Osteocyte (in vitro differentiated cells): ENCODE results near the gene RUNX2. TPM values are rescaled to one million over a fixed set of nuclear protein-coding genes. Genes with fewer than 3 reads are reported as not detected.

Experiments
- DNase-seq: peaks from one replicate; pipeline ENCODE4 v3.0.0; 2021; ENCODE audit warnings: mixed read lengths; ENCODE audit not compliant: unreplicated experiment; ENCODE audit errors: extremely low spot score
- H3K27ac Mint-ChIP-seq: one replicate; pipeline ENCODE4 v1.8.0; 2021; ENCODE audit warnings: mild to moderate bottlenecking, mixed read lengths; ENCODE audit not compliant: unreplicated experiment
- H3K27me3 Mint-ChIP-seq: one replicate; pipeline ENCODE4 v1.8.0; 2021; ENCODE audit warnings: mixed read lengths; ENCODE audit not compliant: unreplicated experiment
- H3K36me3 Mint-ChIP-seq: one replicate; pipeline ENCODE4 v1.8.0; 2021; ENCODE audit warnings: mixed read lengths; ENCODE audit not compliant: unreplicated experiment
- H3K4me1 Mint-ChIP-seq: one replicate; pipeline ENCODE4 v1.8.0; 2021; ENCODE audit warnings: mixed read lengths; ENCODE audit not compliant: unreplicated experiment
- H3K4me3 Mint-ChIP-seq: one replicate; pipeline ENCODE4 v1.8.0; 2021; ENCODE audit warnings: mild to moderate bottlenecking, moderate library complexity, mixed read lengths; ENCODE audit not compliant: unreplicated experiment
- H3K9me3 Mint-ChIP-seq: one replicate; pipeline ENCODE4 v1.8.0; 2021; ENCODE audit warnings: mixed read lengths; ENCODE audit not compliant: unreplicated experiment
- total RNA-seq: library from RNA; stranded (reverse); gene quantifications from 2 replicates; pipeline ENCODE4 v1.2.1, GENCODE V29; 2021
- TF ChIP-seq, protein P1 (sequence below): fragments of 200-600 bp; sonication (generic); IDR thresholded peaks from 2 replicates; pipeline ENCODE4 v1.5.0; 2021; ENCODE audit warnings: antibody characterized with exemption, mild to moderate bottlenecking, moderate library complexity

RUNX2 gene
- total RNA-seq, 1 donor from 2014 or later = 28.1 TPM

DNA sequence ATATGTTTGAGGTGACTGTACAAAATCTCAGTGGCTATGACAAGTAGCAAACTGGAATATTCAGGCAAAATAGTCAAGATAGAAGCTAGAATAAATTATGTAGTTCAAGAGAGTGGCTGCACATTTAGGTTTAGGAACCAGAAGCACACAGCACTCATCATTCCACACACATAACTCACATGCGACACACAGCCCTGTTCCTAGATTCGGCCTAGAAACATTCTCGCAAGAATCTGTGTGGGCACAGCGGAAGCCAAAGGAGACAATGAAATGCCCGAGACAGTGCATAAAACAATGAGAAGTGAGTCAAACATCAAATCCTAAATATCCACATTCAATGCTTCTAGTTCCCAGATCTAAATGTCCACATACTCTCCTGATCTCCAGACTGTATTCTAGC is 59.1 kb downstream of the RUNX2 start:
- TF ChIP-seq, protein P1, sequence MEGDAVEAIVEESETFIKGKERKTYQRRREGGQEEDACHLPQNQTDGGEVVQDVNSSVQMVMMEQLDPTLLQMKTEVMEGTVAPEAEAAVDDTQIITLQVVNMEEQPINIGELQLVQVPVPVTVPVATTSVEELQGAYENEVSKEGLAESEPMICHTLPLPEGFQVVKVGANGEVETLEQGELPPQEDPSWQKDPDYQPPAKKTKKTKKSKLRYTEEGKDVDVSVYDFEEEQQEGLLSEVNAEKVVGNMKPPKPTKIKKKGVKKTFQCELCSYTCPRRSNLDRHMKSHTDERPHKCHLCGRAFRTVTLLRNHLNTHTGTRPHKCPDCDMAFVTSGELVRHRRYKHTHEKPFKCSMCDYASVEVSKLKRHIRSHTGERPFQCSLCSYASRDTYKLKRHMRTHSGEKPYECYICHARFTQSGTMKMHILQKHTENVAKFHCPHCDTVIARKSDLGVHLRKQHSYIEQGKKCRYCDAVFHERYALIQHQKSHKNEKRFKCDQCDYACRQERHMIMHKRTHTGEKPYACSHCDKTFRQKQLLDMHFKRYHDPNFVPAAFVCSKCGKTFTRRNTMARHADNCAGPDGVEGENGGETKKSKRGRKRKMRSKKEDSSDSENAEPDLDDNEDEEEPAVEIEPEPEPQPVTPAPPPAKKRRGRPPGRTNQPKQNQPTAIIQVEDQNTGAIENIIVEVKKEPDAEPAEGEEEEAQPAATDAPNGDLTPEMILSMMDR = no peak
- H3K27ac Mint-ChIP-seq = no peak overlapping the region
- no peaks in the 10 kb centered on the region for H3K27me3 Mint-ChIP-seq
- H3K9me3 Mint-ChIP-seq = no peaks in the 10 kb centered on the region
- no peak for DNase-seq
- H3K4me1 Mint-ChIP-seq = peaks cover 6% of the 10 kb centered on the region
- no peak overlapping the region for H3K4me3 Mint-ChIP-seq
- H3K36me3 Mint-ChIP-seq = no peaks in the 10 kb centered on the region

DNA sequence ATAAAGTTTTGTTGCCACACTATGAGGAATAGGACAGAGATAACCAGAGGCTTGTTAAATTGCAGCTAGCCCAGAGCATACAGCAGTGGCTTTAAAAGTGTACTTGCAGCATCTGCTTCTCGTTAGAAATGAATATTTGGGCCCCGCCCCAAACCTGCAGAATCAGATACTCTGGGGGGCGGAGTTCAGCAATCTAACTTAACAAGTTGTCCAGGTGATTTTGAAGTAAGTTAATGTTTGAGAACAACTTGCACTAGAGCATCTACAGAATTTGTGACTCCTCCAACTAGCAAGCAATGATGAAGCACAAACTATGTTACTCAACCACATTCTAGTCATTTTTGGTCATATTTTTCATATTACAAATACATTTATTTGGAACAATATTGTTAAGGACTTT is 60.2 kb downstream of the RUNX2 start:
- TF ChIP-seq, protein P1 = no peak
- Mint-ChIP-seq H3K36me3 (no peaks in the 10 kb centered on the region), H3K4me3 (no peak overlapping the region), H3K27me3 (no peaks in the 10 kb centered on the region), H3K9me3 (peaks cover 4% of the 10 kb centered on the region), H3K27ac (no peak overlapping the region), H3K4me1 (peaks cover 6% of the 10 kb centered on the region)
- DNase-seq = no peak

DNA sequence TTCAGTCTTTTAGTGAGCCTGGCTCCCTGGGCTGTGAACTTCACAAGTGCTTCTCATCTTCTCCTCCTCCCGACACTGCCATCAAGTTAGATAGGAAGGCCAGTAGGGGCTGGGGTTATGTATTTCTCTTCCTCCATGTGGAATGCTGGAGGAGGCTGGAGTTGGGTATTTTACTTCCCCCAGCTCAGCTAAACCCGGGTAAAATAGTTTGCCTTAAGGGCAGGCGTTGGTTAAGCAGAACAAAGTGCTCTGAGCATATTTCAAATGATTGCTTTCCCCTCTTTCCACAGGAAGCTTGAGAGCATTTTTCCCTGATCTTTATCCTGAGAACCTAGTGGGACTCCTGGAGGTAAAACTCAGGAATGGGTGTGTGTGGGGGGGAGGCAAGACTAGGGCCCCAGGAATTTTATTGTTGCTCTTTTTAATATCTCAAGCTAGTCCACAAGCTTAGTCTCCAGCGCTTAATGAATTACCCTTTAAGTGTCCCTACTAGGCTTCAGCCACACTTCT is 66.5 kb downstream of the RUNX2 start:
- Mint-ChIP-seq H3K36me3 (no peaks in the 10 kb centered on the region), H3K27me3 (no peaks in the 10 kb centered on the region), H3K9me3 (peaks cover 4% of the 10 kb centered on the region), H3K4me1 (no peaks in the 10 kb centered on the region), H3K27ac (no peak overlapping the region), H3K4me3 (no peak overlapping the region)
- DNase-seq = no peak
- TF ChIP-seq, protein P1 = no peak

DNA sequence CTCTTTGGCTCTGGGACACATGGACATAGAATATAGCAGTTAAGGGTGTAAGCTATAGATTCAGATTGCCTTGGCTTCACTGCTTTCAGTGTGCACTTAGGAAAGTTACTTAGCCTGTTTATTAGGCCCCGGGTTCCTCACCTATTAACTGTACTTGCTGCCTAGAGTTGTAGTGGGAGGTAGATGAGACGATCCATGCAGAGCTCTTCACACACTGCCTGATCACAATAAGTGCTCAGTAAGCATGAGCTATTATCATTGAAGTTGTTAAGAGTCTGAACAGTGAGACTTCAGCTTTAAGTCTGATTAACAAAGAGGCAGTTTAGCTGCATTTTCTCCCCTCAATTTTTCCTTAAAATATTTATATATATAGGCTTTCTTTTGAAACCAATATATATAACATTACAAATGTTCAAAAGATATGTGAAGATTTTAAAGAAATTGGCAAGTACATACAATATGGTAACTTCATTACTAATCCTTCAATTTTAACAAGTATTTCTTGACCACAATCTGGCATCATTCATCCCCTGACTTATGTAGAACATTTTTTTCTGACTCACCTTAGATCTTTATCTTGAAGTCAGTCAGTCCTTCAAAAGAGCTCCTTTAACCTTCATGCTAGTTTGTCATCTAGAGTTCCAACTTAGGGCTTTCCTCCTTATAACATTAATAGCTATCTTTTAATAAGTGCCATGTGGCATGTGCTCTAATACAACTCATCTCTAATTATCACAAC is 70.1 kb downstream of the RUNX2 start:
- Mint-ChIP-seq H3K4me3 (no peak overlapping the region), H3K36me3 (no peaks in the 10 kb centered on the region), H3K27ac (no peak overlapping the region), H3K9me3 (no peaks in the 10 kb centered on the region), H3K4me1 (no peaks in the 10 kb centered on the region), H3K27me3 (peaks cover 6% of the 10 kb centered on the region)
- DNase-seq = no peak
- TF ChIP-seq, protein P1 = no peak

DNA sequence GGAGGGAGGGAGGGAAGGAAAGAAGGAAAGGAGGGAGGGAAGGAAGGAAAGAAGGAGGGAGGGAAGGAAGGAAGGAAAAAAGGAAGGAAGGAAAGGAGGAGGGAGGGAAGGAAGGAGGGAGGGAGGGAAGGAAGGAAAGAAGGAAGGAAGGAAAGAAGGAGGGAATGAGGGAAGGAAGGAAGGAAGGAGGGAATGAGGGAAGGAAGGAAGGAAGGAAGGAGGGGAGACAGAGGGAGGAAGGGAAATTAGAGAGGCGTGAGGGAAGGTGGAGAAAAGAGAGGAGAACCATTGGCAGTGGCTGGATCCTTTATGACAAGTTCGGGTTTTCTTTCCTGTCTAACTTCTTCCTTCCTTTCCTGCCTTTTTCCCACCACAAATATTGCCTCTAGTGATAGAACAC is 71.9 kb downstream of the RUNX2 start:
- TF ChIP-seq, protein P1 = no peak
- Mint-ChIP-seq H3K27ac (no peak overlapping the region), H3K9me3 (no peaks in the 10 kb centered on the region), H3K4me1 (no peaks in the 10 kb centered on the region), H3K36me3 (no peaks in the 10 kb centered on the region), H3K4me3 (no peak overlapping the region), H3K27me3 (peaks cover 6% of the 10 kb centered on the region)
- DNase-seq = no peak
